ENCODE results near the gene KDELR3. TPM values are rescaled to one million over a fixed set of nuclear protein-coding genes. Genes with fewer than 3 reads are reported as not detected.

Gene KDELR3
- polyA plus RNA-seq, 1 of the 3 experiments (the other 2 are of a cell fraction) = 17.1 TPM

- ChIA-PET POLR2A (no interaction called here), CTCF (no interaction called here)
- Histone ChIP-seq H2AFZ (ENCODE audit: low read depth) (no peak overlapping the region), H3K9me2 (no peaks in the 10 kb centered on the region), H3K4me2 (no peak overlapping the region), H3K9ac (no peak overlapping the region), H3K36me3 (replicated peaks in 1 of 2; ENCODE audit: control insufficient read depth in 1 of 2, insufficient read depth in 2 of 2, low read length in 1 of 2) (no peaks in the 10 kb centered on the region), H3F3A (replicated peaks; ENCODE audit: insufficient read depth) (no peaks in the 10 kb centered on the region), H3K4me3 (ENCODE audit: low read depth in 2 of 2, low read length in 1 of 2) (no peak overlapping the region), H4K20me1 (ENCODE audit: insufficient read depth) (no peaks in the 10 kb centered on the region), H3K9me3 (no peaks in the 10 kb centered on the region), H3K27me3 (ENCODE audit: insufficient read depth) (no peaks in the 10 kb centered on the region), H3K27ac (ENCODE audit: low read depth in 2 of 2, low read length in 1 of 2) (no peak overlapping the region), H3K79me2 (ENCODE audit: insufficient read depth) (no peaks in the 10 kb centered on the region), H3K4me1 (ENCODE audit: control insufficient read depth in 1 of 2, insufficient read depth in 2 of 2, low read depth in 1 of 2, low read length in 1 of 2) (no peaks in the 10 kb centered on the region)
- peak; percentile 19 for DNase-seq
- TF ChIP-seq RAD21 (IDR thresholded peaks at IDR 0.05; ENCODE audit: low read length) (0 out of 2 replicates have a peak, but pooled peaks have one; percentile 16), POLR2AphosphoS5 (IDR thresholded peaks at IDR 0.05; ENCODE audit: low read depth, low read length) (no peak)
- WGBS (ENCODE audit: low lambda C conversion rate) = no CpG with 5 or more reads among the region's 1 CpG
These were observed 45.2 kb downstream of the KDELR3 start for GRCh38 chr22:38513063-38513462.

GRCh38 chr22:38518620-38519019 lies 50.7 kb downstream of the KDELR3 start:
- no peak for DNase-seq
- no peak overlapping the region for H3K4me2 ChIP-seq
- POLR2A ChIA-PET = interaction anchor here (0.6 kb wide), 1 partner anchor 203 kb away, joined by 3 read pairs; no protein-coding TSS in a partner anchor
- no peaks in the 10 kb centered on the region for H3K4me1 ChIP-seq (ENCODE audit: control insufficient read depth in 1 of 2, insufficient read depth in 2 of 2, low read depth in 1 of 2, low read length in 1 of 2)
- H4K20me1 ChIP-seq (ENCODE audit: insufficient read depth) = no peaks in the 10 kb centered on the region
- no peaks in the 10 kb centered on the region for H3K79me2 ChIP-seq (ENCODE audit: insufficient read depth)
- no peak overlapping the region for H3K4me3 ChIP-seq (ENCODE audit: low read depth in 2 of 2, low read length in 1 of 2)
- H3K9me3 ChIP-seq = no peaks in the 10 kb centered on the region
- H3K9ac ChIP-seq = no peak overlapping the region
- H3K27me3 ChIP-seq (ENCODE audit: insufficient read depth) = no peaks in the 10 kb centered on the region
- H3F3A ChIP-seq (replicated peaks; ENCODE audit: insufficient read depth) = no peaks in the 10 kb centered on the region
- CTCF ChIA-PET = interaction anchor here (0.6 kb wide), 1 partner anchor 405 kb away, joined by 3 read pairs; no protein-coding TSS in a partner anchor
- H3K27ac ChIP-seq (ENCODE audit: low read depth in 2 of 2, low read length in 1 of 2) = no peak overlapping the region
- no peak overlapping the region for H2AFZ ChIP-seq (ENCODE audit: low read depth)
- H3K9me2 ChIP-seq = no peaks in the 10 kb centered on the region
- H3K36me3 ChIP-seq (replicated peaks in 1 of 2; ENCODE audit: control insufficient read depth in 1 of 2, insufficient read depth in 2 of 2, low read length in 1 of 2) = no peaks in the 10 kb centered on the region
- 62% methylated on average over 3 of the region's 4 CpGs for WGBS (ENCODE audit: low lambda C conversion rate)
- TF ChIP-seq CTCF (IDR thresholded peaks at IDR 0.05) (no peak), MEF2A (IDR thresholded peaks at IDR 0.05; ENCODE audit: borderline replicate concordance, low read depth) (no peak), ZBTB33 (IDR thresholded peaks at IDR 0.05; ENCODE audit: borderline replicate concordance, low read depth) (no peak), REST (IDR thresholded peaks at IDR 0.05; ENCODE audit: low read depth, low read length) (no peak), FOSL2 (IDR thresholded peaks at IDR 0.05; ENCODE audit: borderline replicate concordance, low read depth) (no peak), RXRA (IDR thresholded peaks at IDR 0.05; ENCODE audit: borderline replicate concordance, low read depth) (no peak), RFX5 (IDR thresholded peaks at IDR 0.05; ENCODE audit: low read length) (no peak), GABPA (IDR thresholded peaks at IDR 0.05; ENCODE audit: low read depth) (no peak), RCOR1 (IDR thresholded peaks at IDR 0.05; ENCODE audit: low read length) (no peak), USF2 (IDR thresholded peaks at IDR 0.05; ENCODE audit: borderline replicate concordance, low read depth, low read length) (no peak), NRF1 (IDR thresholded peaks at IDR 0.05; ENCODE audit: low read depth, low read length) (no peak), TCF12 (IDR thresholded peaks at IDR 0.05) (no peak), EZH2phosphoT487 (IDR thresholded peaks at IDR 0.05; ENCODE audit: borderline replicate concordance, low read depth) (no peak), RAD21 (IDR thresholded peaks at IDR 0.05; ENCODE audit: low read length) (no peak), MXI1 (IDR thresholded peaks at IDR 0.05; ENCODE audit: low read depth, low read length) (no peak), IRF3 (IDR thresholded peaks at IDR 0.05; ENCODE audit: low read depth, low read length) (no peak), JUND (IDR thresholded peaks at IDR 0.05) (no peak), ELF1 (IDR thresholded peaks at IDR 0.05) (no peak)
